CD4-positive, alpha-beta T cell treated with Interleukin-17A for 1 hour (primary cell): Measurements from ENCODE around the gene OR2A12.
A peak's percentile ranks its signal among the peaks of the same experiment; 100 is the strongest.
"Not testable (repeated sequence)": the region's sequence is repeated elsewhere in the genome, so short reads cannot be mapped to it uniquely, and the experiment has no call there.

ENCODE experiments used
- DNase-seq: peaks from one replicate; pipeline ENCODE4 v3.0.0-alpha.2; 2020

OR2A12 gene

DNA sequence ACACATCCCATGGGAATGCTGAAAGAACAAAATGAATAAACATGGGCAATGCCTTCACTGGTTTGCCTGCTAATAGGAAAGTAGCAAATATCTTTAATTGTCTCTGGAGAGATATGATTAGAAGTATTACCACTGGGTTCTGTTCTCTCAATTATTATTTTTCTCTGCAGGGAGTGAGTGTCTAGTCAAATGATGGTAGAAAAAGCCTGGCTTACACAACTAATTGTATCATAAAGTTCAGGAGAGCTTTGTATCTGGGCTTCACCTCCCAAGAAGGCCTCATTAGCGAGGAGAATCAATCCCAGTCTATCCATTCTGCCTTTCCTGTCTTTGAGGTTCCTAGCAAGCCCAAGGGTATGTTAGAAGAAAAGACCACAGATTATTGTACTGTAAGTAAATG lies 36.8 kb downstream of the OR2A12 start, which contains the start of gene OR2A14:
OR2A14 (plus strand) TSS at position 301 of the 400 bp plus-strand sequence. CDS start 5,937 bp downstream, outside the sequence.
- no peak for DNase-seq

- DNase-seq = peak; percentile 83
These were observed 41.7 kb downstream of the OR2A12 start for GRCh38 chr7:144127714-144128334.

DNA sequence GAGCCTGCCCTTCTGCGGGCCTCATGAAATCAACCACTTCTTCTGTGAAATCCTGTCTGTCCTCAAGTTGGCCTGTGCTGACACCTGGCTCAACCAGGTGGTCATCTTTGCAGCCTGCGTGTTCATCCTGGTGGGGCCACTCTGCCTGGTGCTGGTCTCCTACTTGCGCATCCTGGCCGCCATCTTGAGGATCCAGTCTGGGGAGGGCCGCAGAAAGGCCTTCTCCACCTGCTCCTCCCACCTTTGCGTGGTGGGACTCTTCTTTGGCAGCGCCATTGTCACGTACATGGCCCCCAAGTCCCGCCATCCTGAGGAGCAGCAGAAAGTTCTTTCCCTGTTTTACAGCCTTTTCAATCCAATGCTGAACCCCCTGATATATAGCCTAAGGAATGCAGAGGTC lies 43.5 kb downstream of the OR2A12 start:
- DNase-seq = not testable (repeated sequence)

DNA sequence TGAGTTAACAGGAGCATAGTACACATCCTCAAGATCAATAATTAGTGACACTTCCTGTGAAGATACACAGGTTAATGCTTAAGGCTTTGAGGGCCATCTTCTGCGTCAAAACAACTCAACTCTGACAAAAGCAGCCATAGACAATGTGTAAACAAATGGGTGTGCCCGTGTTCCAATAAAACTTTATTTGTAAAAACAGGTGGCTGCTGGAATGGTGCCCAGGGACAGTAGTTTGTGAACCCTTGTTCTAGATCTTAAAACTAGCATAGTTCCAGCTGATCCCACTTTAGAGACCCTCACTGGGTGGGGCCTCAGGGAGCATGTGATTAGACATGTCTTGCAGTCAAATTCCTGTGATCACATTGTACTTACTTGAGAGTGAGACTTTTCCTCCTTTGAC lies 44.7 kb downstream of the OR2A12 start:
- no peak for DNase-seq

- no peak for DNase-seq
These were observed 46.2 kb downstream of the OR2A12 start for GRCh38 chr7:144132262-144132661.

GRCh38 chr7:144133307-144133706 lies 47.2 kb downstream of the OR2A12 start:
- DNase-seq = no peak

DNA sequence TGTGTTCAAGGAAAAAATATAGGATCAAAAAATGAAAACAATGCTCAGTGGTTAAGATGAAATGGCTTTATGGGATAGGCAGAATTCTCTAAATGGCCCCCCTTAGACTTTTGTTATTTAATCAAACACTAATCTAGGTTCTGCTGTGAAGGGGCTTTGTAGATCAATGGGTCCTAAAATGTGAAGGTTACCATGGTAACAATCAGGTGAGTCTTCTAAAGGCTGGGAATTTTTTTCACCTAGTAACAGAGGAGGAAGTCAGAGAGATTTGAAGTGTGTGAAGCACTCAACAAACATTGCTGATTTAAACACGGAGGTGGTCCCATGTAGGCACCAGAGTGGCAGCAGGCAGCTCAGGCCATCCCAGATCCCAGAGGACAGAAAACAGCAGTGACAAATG lies 48.0 kb downstream of the OR2A12 start:
- DNase-seq = no peak

DNA sequence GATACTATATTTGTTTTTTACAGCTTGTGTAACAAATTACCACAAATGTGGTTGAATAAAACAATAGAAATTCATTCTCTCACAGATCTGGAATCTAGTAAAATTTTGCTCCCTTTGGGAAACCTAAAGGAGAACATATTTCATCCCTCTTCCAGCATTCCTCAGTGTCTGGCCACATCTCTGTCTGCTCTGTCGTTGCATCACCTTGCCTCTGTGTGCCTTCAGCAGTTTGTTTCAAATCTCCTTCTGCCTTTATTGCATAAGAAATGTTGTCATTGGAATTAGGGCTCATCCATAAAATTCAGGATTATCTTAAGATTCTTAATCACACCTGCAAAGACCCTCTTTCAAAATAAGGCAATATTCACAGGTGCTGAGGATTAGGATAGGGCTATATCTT lies 51.4 kb downstream of the OR2A12 start:
- no peak for DNase-seq

DNA sequence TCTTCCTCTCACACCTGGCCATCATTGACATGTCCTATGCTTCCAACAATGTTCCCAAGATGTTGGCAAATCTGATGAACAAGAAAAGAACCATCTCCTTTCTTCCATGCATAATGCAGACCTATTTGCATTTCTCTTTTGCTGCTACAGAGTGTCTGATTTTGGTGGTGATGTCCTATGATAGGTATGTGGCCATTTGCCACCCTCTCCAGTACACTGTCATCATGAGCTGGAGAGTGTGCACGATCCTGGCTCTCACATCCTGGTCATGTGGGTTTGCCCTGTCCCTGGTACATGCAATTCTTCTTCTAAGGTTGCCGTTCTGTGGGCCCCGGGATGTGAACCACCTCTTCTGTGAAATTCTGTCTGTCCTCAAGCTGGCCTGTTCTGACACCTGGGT lies 56.1 kb downstream of the OR2A12 start:
- DNase-seq = no peak

- DNase-seq = no peak
These were observed 58.3 kb downstream of the OR2A12 start for GRCh38 chr7:144144426-144144825.

GRCh38 chr7:144148224-144148827 lies 62.2 kb downstream of the OR2A12 start:
- no peak for DNase-seq
